MM.1S (cell line): Measurements from ENCODE around the gene BMP8B.

ENCODE experiments used
- DNase-seq: peaks from one replicate; pipeline ENCODE4 v3.0.0-alpha.2; 2015
- H2AFZ ChIP-seq: fragments of 300-600 bp; sonication (generic); 2 replicates; pipeline ENCODE4 v1.6.0; 2016; ENCODE audit warnings: antibody characterized with exemption, low read length
- H3F3A ChIP-seq: fragments of 300-600 bp; sonication (generic); 2 replicates; pipeline ENCODE4 v1.6.1; 2016; ENCODE audit warnings: mild to moderate bottlenecking, antibody characterized with exemption, low read length, moderate library complexity, mixed read lengths; ENCODE audit not compliant: insufficient read depth
- H3K27ac ChIP-seq: fragments of 300-600 bp; sonication (generic); 2 replicates; pipeline ENCODE4 v1.5.1; 2016; ENCODE audit warnings: mild to moderate bottlenecking, low read length
- H3K27me3 ChIP-seq: fragments of 300-600 bp; sonication (generic); replicated peaks from 2 replicates; pipeline ENCODE4 v1.6.0; 2016; ENCODE audit warnings: low read length; ENCODE audit not compliant: insufficient read depth
- H3K36me3 ChIP-seq: fragments of 300-600 bp; sonication (generic); replicated peaks from 2 replicates; pipeline ENCODE4 v1.6.1; 2016; ENCODE audit warnings: mild to moderate bottlenecking, low read length, mixed read lengths; ENCODE audit not compliant: insufficient read depth
- H3K4me1 ChIP-seq: fragments of 300-600 bp; sonication (generic); 2 replicates; pipeline ENCODE4 v1.6.1; 2016; ENCODE audit warnings: low read length, mixed read lengths
- H3K4me2 ChIP-seq: fragments of 300-600 bp; sonication (generic); 2 replicates; pipeline ENCODE4 v1.6.0; 2016; ENCODE audit warnings: low read depth, low read length
- H3K4me3 ChIP-seq: fragments of 300-600 bp; sonication (generic); 2 replicates; pipeline ENCODE4 v1.5.1; 2016; ENCODE audit warnings: low read length, mixed read lengths
- H3K79me2 ChIP-seq: fragments of 300-600 bp; sonication (generic); 2 replicates; pipeline ENCODE4 v1.6.1; 2016; ENCODE audit warnings: mixed run types, low read length, mixed read lengths
- H3K9ac ChIP-seq: fragments of 300-600 bp; sonication (generic); 2 replicates; pipeline ENCODE4 v1.6.1; 2016; ENCODE audit warnings: low read length, mixed read lengths
- H3K9me2 ChIP-seq: fragments of 300-600 bp; sonication (generic); replicated peaks from 2 replicates; pipeline ENCODE4 v1.6.1; 2016; ENCODE audit warnings: mild to moderate bottlenecking, low read length, mixed read lengths; ENCODE audit not compliant: insufficient read depth
- H3K9me3 ChIP-seq: fragments of 300-600 bp; sonication (generic); replicated peaks from 2 replicates; pipeline ENCODE4 v1.6.1; 2016; ENCODE audit warnings: mild to moderate bottlenecking, low read length, mixed read lengths; ENCODE audit not compliant: insufficient read depth
- H4K20me1 ChIP-seq: fragments of 300-600 bp; sonication (generic); 2 replicates; pipeline ENCODE4 v1.6.1; 2016; ENCODE audit warnings: mild to moderate bottlenecking, low read length, moderate library complexity, mixed read lengths; ENCODE audit not compliant: insufficient read depth
- EZH2 ChIP-seq: fragments of 300-600 bp; sonication (generic); optimal IDR thresholded peaks from 2 replicates; pipeline ENCODE3; 2017; ENCODE audit warnings: low read depth, mild to moderate bottlenecking, antibody characterized with exemption, low read length, mixed read lengths
- EZH2phosphoT487 ChIP-seq: fragments of 300-600 bp; sonication (generic); IDR thresholded peaks from 2 replicates; pipeline ENCODE4 v1.6.1; 2018; ENCODE audit warnings: antibody characterized with exemption, low read length
- TF ChIP-seq, protein P1 (sequence below): fragments of 300-600 bp; sonication (generic); IDR thresholded peaks from 2 replicates; pipeline ENCODE4 v1.5.1; 2016; ENCODE audit warnings: antibody characterized with exemption, low read length, mixed read lengths

Gene BMP8B

DNA sequence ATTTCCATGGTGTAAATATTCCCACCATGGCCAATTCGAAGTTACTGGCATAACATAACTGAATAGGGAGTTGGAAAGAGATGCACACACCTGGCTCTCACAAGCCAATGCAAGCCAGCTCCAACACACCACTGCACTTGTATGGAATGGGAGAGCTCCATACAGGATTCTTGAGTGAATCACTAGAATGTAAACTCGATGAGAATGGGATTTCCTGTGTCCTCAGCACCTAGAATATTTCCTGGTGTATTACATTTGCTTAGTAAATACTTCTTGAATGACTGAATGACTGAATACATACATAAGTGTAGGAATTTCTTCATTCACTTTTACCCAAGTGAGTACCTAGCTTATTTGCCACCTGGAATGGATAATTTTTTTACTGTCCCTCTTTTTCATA lies 66.2 kb downstream of the BMP8B start:
- no peaks in the 10 kb centered on the region for H3K9me2 ChIP-seq
- H3F3A ChIP-seq, result peaks cover 5% of the 10 kb centered on the region; the same call in 1 of the 2 replicates
- H3K79me2 ChIP-seq, result no peaks in the 10 kb centered on the region
- H3K36me3 ChIP-seq, result no peaks in the 10 kb centered on the region
- no peak for DNase-seq
- H3K4me1 ChIP-seq, result peaks cover 14% of the 10 kb centered on the region
- H3K27me3 ChIP-seq, result no peaks in the 10 kb centered on the region
- no peak overlapping the region for H3K27ac ChIP-seq
- H3K9me3 ChIP-seq, result no peaks in the 10 kb centered on the region
- no peaks in the 10 kb centered on the region for H4K20me1 ChIP-seq
- no peak overlapping the region for H2AFZ ChIP-seq
- TF ChIP-seq EZH2phosphoT487 (no peak), EZH2 (no peak)
- TF ChIP-seq, protein P1, sequence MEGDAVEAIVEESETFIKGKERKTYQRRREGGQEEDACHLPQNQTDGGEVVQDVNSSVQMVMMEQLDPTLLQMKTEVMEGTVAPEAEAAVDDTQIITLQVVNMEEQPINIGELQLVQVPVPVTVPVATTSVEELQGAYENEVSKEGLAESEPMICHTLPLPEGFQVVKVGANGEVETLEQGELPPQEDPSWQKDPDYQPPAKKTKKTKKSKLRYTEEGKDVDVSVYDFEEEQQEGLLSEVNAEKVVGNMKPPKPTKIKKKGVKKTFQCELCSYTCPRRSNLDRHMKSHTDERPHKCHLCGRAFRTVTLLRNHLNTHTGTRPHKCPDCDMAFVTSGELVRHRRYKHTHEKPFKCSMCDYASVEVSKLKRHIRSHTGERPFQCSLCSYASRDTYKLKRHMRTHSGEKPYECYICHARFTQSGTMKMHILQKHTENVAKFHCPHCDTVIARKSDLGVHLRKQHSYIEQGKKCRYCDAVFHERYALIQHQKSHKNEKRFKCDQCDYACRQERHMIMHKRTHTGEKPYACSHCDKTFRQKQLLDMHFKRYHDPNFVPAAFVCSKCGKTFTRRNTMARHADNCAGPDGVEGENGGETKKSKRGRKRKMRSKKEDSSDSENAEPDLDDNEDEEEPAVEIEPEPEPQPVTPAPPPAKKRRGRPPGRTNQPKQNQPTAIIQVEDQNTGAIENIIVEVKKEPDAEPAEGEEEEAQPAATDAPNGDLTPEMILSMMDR, result no peak
- H3K9ac ChIP-seq, result no peak overlapping the region
- no peak overlapping the region for H3K4me3 ChIP-seq
- no peak overlapping the region for H3K4me2 ChIP-seq

DNA sequence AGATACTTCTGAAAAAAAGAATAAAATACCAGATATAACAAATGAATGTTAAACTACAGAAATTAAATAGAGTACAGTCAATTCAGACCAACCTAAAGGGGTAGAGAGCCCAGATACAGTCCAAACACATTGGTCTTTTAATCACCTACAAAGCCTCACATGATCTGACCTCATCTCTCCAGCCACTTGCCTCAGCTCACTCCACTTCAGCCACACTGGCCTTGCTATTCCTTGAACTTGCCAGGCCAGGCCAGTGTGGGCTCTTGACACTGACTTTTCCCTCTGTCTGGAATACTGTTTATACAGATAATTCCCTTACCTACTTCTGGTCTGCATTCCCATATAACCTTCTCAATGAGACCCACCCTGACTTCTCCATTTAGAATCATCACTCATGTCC lies 67.0 kb downstream of the BMP8B start:
- no peaks in the 10 kb centered on the region for H3K79me2 ChIP-seq
- TF ChIP-seq, protein P1, result no peak
- TF ChIP-seq EZH2 (no peak), EZH2phosphoT487 (no peak)
- no peaks in the 10 kb centered on the region for H4K20me1 ChIP-seq
- no peaks in the 10 kb centered on the region for H3K9me3 ChIP-seq
- peaks cover 5% of the 10 kb centered on the region; the same call in 1 of the 2 replicates for H3F3A ChIP-seq
- H3K4me1 ChIP-seq, result peaks cover 7% of the 10 kb centered on the region
- no peak overlapping the region for H3K4me2 ChIP-seq
- H3K9ac ChIP-seq, result no peak overlapping the region
- H3K9me2 ChIP-seq, result no peaks in the 10 kb centered on the region
- H3K36me3 ChIP-seq, result no peaks in the 10 kb centered on the region
- no peak overlapping the region for H3K27ac ChIP-seq
- no peak for DNase-seq
- H3K27me3 ChIP-seq, result no peaks in the 10 kb centered on the region
- no peak overlapping the region for H2AFZ ChIP-seq
- H3K4me3 ChIP-seq, result no peak overlapping the region

DNA sequence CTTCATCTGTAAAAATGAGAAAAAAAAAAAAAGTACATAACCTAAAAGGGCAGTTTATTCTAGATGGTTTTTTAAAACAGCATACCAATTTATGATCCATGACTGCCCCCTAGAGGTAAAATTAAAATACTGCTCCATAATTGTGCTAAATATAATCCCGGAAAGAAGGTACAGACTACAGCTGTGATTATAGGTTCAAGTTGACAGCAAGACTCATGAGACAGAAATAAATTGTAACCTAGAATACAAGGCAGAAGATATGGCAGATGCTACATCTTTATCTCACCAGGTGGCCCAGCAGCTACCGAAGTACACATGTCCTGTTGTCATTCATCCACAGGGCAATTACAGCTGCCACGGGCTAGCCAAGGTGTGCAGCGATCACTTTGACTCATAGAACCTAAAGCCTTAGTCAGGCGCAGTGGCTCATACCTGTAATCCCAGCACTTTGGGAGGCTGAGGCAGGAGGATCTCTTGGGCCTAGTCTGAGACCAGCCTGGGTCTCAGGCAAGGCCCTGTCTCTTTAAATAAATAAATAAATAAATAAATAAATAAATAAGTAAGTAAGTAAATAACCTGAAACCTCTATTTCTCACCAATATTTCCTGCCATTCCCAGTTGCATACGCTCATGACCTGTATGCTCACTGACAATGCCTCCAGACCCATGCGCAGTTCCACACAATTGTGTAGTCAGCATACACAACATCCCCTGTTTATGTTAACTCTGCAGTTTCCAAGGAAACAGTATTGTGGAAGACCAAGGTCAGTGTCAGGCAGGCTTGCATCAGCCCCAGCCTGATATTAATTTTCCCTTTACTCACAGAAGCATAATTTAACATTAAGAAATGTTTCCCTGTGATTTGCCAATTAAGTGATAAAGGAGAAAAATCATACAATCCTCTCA lies 68.3 kb downstream of the BMP8B start:
- Histone ChIP-seq H3K9me3 (no peaks in the 10 kb centered on the region), H3K4me2 (peak overlapping the region; percentile 46), H3K9me2 (no peaks in the 10 kb centered on the region), H3K27ac (peak overlapping the region; percentile 41; the same call in 1 of the 2 replicates), H3K36me3 (no peaks in the 10 kb centered on the region), H3K4me3 (peak overlapping the region; percentile 4; the same call in 1 of the 2 replicates), H3K4me1 (peaks cover 5% of the 10 kb centered on the region; the same call in 1 of the 2 replicates), H3F3A (peaks cover 5% of the 10 kb centered on the region; the same call in 1 of the 2 replicates), H2AFZ (peak overlapping the region; percentile 36), H3K27me3 (no peaks in the 10 kb centered on the region), H4K20me1 (no peaks in the 10 kb centered on the region), H3K79me2 (no peaks in the 10 kb centered on the region), H3K9ac (0 out of 2 replicates have a peak overlapping the region, but pooled peaks have one; percentile 13)
- no peak for TF ChIP-seq EZH2phosphoT487
- TF ChIP-seq, protein P1, result peak; percentile 68
- peak; percentile 81 for DNase-seq
